Right renal pelvis (tissue), 4 donors: ENCODE measurements around the gene OPHN1. TPM values are rescaled to one million over a fixed set of nuclear protein-coding genes. Genes with fewer than 3 reads are reported as not detected.
A peak's percentile ranks its signal among the peaks of the same experiment; 100 is the strongest.

ENCODE experiments used
- DNase-seq, 4 donors: peaks; one replicate each; pipeline ENCODE4 v3.0.0-alpha.2; 2013; ENCODE audit warnings: low read depth in 4 of 4, low spot score in 3 of 4, missing footprints in 1 of 4
- polyA plus RNA-seq, 4 donors: library from polyadenylated mRNA; unstranded; fragments of 120-200 nt; gene quantifications; one replicate each; pipeline ENCODE4 v1.2.1, GENCODE V29; 2013; ENCODE audit not compliant: insufficient read length in 4 of 4

OPHN1 gene, protein sequence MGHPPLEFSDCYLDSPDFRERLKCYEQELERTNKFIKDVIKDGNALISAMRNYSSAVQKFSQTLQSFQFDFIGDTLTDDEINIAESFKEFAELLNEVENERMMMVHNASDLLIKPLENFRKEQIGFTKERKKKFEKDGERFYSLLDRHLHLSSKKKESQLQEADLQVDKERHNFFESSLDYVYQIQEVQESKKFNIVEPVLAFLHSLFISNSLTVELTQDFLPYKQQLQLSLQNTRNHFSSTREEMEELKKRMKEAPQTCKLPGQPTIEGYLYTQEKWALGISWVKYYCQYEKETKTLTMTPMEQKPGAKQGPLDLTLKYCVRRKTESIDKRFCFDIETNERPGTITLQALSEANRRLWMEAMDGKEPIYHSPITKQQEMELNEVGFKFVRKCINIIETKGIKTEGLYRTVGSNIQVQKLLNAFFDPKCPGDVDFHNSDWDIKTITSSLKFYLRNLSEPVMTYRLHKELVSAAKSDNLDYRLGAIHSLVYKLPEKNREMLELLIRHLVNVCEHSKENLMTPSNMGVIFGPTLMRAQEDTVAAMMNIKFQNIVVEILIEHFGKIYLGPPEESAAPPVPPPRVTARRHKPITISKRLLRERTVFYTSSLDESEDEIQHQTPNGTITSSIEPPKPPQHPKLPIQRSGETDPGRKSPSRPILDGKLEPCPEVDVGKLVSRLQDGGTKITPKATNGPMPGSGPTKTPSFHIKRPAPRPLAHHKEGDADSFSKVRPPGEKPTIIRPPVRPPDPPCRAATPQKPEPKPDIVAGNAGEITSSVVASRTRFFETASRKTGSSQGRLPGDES
- 10 to 100 TPM in 1 of 4 donors, 1 to 10 TPM in 3; 7.2 to 13.7 (median 8.0) TPM for polyA plus RNA-seq

DNA sequence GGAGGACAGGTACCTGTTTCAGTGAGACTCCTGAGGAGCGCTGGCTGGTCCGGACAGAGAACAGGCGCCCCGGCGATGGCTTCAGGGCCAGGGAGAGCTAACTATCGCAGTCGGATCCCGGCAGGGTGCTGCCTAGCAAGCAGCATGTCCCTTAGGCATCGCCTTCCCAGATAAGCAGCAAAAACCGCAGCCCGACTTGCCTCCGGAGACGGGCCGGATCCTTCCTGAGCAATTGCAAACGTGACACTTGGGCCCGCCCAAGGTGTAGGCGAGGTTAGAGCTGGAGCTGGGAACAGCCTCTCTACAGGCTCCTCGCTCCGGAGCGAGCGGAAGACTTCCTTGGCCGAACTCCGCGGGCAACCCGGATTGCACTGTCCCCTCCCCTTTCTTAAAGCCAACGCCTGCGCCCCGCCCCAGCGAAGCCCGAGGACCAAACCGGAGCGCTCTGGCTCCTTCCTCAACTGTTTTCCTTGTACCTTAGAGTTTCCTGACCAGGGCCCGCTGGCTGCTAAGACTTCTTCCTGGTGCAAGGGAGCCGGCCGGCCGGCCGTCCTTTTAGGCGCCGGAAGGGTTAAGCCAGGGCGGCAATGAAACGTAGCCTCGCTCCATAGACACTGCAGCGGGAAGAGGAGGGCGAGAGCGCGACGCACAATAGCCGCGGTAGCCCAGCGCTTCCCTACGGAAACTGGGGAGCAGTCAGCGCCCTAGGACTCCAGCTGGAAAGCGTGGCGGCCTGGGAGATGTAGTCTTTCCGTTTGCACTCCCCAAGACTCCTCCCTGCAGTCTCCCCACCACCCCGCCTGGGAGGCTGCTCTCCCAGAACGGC lies at the start of gene OPHN1:
Gene OPHN1, minus strand, starts transcription at position 341 of the 826 bp plus-strand sequence. CDS start 475 bp downstream, outside the sequence.
- DNase-seq = peak; percentile 39 to 47 (median 45)

DNA sequence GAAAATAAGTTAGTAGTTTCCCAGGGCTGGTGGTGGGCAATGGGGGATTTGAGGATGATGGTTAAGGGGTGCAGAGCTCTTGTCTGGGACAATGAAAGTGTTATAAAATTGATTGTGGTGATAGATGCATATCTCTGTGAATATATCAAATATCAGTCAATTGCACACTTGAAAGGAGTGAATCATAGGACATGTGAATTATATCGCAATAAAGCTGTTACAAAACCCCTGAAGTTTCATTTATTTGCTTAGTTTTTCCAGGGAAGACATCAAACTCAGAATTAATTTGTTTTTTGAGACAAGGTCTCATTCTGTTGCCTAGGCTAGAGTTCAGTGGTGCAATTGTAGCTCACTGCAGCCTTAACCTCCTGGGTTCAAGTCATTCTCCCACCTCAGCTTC lies 47.7 kb upstream of the OPHN1 start:
- no peak for DNase-seq

DNA sequence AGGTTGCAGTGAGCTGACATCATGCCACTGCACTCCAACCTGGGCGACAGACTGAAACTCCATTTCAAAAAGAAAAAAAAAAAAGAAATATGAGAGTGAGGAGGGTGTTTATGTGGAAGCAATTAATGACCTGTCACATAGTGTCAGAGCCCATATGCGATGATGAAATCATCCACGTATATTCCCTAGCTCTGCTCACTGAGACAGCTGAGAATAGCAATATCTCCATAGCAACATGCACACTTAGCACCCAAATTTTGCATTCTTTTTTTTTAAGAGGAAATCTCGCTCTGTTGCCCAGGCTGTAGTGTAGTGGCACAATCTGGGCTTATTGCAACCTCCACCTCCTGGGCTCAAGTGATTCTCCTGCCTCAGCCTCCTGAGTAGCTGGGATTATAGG lies 31.5 kb upstream of the OPHN1 start:
- DNase-seq = no peak

DNA sequence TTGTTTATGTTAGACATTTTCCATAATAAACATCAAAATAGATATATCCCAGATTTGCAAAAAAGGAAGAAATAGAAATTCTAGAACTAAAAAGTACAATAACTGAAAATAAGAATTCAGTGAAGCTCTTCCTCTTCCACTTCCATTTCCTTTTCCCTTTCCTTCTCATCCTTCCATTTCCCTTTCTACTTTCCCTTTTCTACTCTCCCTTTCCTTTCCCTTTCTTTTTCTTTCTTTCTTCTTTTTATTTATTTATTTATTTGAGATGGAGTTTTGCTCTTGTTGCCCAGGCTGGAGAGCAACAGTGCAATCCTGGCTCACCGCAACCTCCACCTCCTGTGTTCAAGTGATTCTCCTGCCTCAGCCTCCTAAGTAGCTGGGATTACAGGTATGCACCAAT lies 30.6 kb upstream of the OPHN1 start:
- no peak for DNase-seq

DNA sequence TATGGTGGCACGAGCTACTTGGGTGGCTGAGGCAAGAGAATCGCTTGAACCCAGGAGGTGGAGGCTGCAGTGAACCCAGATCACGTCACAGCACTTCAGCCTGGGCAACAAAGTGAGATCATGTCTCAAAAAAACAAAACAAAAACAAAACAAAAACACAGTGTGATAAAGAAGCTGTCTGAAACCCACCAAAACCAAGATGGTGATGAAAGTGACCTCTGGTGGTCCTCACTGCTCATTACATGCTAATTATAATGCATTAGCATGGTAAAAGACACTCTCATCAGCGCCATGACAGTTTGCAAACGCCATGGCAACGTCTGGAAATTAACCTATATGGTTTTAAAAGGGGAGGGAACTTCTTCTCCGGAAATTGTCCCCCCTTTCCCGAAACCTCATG lies 29.4 kb upstream of the OPHN1 start:
- peak in 1 of 4 donors; percentile 9 for DNase-seq

DNA sequence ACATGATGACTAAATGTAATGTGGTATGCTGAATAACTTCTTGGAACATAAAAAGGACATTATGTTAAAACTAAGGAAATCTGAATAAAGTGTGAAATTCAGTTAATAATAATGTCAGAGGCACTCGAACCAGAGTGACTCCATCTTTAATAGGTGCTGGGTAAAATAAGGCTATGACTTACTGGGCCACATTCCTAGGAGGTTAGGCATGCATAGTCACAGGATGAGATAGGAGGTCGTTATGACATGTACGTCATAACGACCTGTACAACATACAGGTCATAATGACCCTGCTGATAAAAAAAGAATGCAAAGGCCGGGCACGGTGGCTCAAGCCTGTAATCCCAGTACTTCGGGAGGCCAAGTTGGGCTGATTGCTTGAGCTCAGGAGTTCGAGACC lies 28.9 kb upstream of the OPHN1 start:
- DNase-seq = no peak

DNA sequence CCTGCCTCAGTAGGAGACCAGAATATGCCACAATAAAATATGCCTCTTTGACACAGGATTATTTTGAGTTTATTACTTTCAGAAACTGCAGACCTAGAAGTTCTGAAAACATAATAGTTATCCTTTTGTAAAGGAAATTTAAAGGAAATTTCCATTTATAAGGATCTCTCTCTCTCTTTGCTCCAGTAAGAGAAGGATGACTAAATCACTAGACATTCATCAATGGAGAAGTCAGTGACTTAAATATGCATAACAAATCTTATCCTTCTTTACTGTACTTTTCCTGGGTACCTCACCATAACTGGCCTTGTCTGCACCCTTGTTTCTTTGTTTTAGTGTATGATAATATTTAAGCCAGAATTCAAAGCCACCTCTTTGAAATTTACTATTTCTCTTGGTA lies 28.3 kb upstream of the OPHN1 start:
- DNase-seq = no peak

DNA sequence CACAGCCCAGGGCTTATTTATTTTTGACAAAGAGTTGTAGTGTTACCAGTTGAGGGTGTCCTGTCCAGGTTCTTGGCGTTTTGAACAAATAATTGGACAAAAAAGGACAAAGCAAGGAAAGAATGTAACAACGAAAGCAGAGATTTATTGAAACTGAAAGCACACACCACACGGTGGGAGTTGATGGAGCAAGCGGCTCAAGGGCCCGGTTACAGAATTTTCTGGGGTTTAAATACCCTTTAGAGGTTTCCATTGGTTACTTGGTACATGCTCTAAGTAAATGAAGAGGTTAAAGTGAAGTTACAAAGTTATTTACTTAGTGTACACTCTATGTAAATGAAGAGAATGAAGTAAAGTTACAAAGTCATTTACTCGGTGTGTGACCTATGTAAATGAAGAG lies 27.8 kb upstream of the OPHN1 start:
- DNase-seq = no peak

DNA sequence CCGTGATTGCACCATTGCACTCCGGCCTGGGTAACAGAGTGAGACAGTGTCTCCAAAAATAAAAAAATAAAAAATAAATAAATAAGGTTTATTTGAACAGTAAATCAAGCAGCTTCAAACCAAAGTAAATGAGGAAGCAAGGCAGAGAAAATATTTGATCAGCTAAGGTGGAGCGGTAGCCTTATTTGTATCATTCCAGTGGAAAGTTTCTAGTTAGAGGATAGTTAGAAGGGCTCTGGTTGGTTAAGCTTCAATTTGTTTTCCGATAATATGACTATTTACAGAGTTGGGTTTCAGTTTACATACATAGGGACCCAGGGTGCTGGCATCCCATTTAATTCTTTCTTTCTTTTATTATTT lies 21.8 kb upstream of the OPHN1 start:
- DNase-seq = no peak

DNA sequence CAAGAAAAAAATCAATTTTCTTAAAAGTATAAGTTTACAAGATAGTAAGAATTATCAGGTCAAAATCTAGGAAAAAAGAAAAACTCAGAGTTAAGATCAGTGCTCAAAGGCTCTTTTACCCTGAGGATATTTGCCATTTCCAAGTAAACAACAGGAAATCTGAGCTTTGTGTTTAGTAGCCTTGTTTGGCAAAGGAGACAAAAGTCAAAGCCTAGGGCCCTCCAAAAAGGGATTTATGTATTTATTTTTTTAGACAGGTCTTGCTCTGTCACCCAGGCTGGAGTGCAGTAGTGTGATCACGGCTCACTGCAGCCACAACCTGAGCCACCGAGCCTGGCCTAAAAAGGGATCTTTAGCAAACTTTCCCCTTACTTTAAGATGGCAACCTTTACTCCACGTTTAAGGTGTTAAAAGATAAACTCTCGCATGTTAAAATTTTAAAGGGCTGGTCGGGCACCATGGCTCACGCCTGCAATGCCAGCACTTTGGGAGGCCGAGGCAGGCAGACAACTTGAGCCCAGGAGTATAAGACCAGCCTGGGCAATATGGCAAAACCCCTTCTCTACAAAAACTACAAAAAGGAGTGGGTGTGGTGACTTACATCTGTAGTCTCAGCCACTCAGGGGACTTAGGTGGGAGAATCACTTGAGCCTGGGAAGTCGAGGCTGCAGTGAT lies 21.3 kb upstream of the OPHN1 start:
- no peak for DNase-seq

DNA sequence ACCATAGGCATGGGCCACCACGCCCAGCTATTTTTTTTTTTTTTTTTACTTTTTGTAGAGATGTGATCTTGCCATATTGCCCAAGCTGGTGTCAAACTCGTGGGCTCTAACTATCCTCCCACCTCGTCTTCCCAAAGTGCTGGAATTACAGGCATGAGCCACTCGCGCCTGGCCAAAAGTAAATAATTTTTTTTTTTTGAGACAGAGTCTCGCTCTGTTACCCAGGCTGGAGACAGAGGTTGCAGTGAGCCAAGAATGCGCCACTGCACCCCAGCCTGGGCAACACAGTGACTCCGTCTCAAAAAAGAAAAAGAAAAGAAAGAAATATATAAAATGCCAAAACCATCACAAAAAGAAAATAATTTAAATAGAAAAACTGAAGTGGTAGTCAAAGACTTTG lies 18.4 kb upstream of the OPHN1 start:
- DNase-seq = no peak

DNA sequence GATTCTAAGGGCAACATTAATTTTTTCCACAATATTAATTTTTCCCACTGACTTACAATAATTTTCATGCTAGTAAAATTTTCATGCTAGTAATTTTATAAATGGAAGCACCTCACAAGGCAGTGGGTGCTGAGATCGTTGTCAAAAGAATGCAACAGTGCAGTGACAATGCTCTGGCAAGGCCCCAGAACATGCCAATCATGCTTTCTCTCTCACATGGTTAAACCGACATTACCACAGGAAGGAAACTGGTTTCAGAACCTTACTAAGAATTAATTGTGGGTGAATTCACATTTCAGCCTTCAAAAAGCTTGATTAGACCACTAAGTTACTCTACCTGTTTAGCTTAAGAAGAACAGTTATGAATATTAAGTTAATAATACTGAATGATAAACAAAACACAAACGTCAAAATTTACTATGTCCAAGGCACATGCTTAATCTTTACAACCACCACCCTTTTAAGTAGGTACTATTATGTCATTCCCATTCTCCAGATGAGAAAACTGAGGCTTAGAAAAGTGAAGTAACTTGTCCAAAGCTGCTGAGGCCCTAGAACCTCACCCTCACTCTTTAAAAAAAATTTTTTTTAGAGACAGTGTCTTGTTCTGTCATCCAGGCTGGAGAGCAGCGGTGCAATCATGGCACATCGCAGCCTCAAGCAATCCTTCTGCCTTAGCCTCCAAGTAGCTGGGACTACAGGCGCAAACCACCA lies 10.0 kb upstream of the OPHN1 start:
- DNase-seq = no peak

DNA sequence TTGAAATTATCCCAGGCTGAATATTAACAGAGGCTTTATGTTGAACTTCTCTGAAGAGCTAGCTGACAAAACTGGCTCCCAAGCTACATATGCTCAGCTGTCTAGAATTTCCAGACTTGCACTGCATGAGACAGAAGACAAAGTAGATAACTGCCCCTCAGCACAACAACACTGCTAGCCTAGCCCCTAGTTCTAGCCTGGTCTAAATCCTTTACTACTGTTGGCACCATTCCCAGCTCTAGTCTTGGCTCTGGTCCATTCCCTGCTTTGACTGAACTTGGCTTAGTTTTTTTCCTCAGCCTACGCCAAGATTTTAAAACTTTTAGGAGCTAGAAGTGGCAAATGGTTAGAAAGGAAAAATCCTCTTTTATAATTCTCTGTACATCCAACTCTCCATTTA lies 7.6 kb upstream of the OPHN1 start:
- peak in 3 of 4 donors; percentile 52 to 54 (median 53) for DNase-seq

DNA sequence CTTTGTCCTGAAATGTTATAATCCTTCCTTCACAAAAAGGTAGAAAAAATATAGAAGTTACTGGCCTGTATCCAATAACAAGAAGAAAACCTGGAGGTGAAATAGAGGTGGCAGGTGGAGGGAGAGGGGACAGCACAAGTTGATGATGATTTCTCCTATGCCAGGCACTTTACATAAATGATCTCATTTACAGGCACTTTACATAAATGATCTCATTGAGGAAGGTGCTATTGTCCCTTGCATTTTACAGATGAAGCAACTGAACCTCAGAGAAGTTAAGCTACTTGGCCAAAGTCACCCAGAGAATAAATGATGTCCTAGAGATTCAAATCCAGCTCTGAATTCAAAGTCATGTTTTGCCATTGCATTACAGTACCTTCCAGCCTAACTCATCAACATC lies 7.1 kb upstream of the OPHN1 start:
- no peak for DNase-seq

DNA sequence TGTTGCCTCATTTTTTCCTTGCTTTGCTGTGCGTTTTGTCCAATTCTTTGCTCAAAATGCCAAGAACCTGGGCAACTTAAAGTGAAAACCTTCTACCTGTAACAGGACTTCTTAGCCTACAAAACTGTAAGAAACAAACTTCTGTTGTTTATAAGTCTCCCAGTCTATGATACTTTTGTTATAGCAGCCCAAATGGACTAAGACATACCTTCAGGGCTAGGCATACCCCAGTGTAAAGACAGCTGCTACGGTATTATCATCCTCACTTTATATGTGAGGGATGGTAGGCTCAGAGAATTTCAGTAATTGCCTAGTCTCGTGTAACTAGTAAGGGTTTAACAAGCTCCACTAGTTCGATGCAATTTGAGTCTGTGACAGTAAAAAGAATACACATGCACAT lies 6.0 kb upstream of the OPHN1 start:
- DNase-seq = no peak

DNA sequence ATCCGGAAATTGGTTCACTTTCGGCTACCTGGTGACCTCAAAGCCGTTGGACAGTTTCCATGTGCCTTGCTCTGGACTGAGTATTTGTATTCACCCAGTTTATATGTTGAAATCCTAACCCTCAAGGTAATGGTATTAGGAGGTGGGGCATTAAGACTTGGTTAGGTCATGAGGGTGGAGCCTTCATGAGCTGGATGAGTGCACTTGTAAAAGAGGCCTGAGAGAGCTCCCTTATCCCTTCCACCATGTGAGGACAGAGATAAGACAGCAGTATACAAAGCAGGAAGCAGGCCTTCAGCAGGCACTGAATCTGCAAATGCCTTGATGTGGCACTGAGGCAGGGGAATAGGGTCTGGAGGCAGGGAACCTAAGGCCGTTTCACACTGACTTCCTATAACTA lies 5.3 kb upstream of the OPHN1 start:
- no peak for DNase-seq

DNA sequence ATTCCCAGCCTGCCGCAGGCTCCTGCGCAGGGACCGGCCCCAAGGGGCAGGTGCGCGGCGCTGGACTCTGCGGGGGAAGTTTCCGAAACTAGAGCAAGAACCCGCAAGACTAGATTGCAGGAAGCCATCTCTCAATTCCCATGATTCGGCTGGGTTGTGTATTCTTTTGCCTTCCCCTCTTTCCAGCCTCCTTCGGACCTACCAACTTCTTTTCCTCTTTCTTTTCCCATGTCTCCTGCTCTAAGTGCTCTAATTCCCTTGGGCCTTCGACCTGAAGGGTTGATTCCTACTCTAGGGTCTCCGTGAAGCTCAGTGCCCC lies 645 bp upstream of the OPHN1 start:
- no peak for DNase-seq

DNA sequence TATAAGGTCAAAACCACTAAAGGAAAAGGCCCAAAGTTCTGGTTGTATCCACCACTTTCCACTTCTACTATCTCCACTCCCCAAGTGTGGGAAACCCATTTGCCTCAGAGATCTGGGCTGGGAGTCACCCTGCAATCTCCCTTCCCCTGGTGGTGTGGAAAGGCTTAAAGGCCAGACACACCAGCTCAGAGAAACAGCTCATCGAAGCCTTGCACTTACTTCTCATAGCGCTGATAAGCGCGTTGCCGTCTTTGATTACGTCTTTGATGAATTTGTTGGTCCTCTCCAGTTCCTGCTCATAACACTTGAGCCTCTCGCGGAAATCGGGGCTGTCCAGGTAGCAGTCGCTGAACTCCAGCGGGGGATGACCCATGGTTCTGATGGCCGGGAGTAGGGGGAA lies 647 bp downstream of the OPHN1 start:
- DNase-seq = no peak

DNA sequence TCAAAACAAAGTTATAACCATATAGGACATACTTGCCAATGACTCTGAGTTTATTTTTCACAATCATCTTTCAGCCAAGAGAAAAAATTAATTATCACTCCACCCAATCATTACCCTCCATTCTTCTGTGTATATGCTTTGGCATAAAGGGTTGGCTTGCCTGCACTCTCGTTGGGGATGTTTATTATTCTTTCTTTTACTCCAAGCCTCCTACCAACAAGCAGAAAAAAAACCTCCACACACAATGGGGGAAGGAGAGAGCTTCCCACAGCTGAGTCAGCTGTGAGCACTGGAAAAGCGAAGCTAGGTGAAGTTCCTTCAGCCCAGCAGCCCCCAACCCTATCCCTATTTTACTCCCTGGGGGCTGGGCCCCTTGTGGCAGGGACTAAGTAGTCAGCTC lies 1.5 kb downstream of the OPHN1 start:
- DNase-seq = no peak

DNA sequence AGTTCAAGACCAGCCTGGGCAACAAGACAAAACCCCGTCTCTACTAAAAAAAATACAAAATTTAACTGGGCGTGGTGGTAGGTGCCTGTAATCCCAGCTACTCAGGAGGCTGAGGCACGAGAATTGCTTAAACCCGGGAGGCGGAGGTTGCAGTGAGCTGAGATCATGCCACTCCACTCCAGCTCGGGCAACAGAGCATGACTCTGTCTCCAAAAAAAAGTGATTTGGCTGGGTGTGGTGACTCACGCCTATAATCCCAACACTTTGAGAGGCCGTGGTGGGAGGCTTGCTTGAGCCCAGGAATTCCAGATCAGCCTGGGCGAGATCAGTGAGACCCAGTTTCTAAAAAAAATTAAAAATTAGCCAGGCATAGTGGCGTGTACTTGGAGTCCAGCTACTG lies 4.1 kb downstream of the OPHN1 start:
- no peak for DNase-seq
